Measurements from ENCODE around the gene SORBS2.

DNA sequence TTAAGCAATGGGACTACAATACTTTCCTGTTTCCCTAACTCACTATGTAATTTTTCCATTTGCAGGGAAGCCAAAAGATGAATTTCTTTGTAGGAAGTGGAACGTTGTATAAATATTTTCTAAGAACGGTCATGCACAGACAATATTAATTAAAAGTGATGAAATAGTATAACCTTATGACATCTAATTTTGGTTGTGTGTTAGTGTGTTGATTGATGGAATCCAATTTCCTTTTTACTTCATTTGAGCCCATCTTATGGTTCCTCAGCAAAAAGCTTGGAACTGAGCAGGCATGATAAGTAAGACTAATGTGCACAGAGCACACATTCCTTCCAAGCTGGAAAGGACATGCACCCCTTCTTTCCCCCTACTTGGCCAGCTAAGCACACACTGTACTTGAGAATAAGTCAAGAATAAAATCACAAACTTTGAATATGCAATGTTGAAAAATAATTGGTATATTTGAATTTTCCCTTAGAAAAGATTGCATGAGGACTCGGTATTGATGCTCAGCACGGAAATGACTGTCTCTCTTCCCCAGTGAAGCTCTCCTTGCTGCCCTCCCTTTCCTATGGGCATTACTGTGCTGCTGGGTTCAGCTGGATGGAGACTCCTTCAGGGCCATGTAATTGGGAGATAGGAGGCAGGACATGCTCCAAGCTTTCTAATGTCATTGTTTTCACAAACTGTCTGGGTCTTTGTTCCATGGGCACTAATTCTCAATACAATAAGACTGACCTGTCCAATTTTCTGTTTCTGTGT is 257.4 kb downstream of the SORBS2 start:
- TF ChIP-seq, protein P1, sequence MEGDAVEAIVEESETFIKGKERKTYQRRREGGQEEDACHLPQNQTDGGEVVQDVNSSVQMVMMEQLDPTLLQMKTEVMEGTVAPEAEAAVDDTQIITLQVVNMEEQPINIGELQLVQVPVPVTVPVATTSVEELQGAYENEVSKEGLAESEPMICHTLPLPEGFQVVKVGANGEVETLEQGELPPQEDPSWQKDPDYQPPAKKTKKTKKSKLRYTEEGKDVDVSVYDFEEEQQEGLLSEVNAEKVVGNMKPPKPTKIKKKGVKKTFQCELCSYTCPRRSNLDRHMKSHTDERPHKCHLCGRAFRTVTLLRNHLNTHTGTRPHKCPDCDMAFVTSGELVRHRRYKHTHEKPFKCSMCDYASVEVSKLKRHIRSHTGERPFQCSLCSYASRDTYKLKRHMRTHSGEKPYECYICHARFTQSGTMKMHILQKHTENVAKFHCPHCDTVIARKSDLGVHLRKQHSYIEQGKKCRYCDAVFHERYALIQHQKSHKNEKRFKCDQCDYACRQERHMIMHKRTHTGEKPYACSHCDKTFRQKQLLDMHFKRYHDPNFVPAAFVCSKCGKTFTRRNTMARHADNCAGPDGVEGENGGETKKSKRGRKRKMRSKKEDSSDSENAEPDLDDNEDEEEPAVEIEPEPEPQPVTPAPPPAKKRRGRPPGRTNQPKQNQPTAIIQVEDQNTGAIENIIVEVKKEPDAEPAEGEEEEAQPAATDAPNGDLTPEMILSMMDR (IDR thresholded peaks at IDR 0.05), result no peak
- TF ChIP-seq POLR2AphosphoS5 (IDR thresholded peaks at IDR 0.05; ENCODE audit: low read depth, low read length) (no peak), TCF7L2 (IDR thresholded peaks at IDR 0.05; ENCODE audit: low read depth, low read length) (no peak), SIN3A (IDR thresholded peaks at IDR 0.05; ENCODE audit: borderline replicate concordance, insufficient read depth, low read depth, low read length) (no peak)
- TF ChIP-seq, protein P2, sequence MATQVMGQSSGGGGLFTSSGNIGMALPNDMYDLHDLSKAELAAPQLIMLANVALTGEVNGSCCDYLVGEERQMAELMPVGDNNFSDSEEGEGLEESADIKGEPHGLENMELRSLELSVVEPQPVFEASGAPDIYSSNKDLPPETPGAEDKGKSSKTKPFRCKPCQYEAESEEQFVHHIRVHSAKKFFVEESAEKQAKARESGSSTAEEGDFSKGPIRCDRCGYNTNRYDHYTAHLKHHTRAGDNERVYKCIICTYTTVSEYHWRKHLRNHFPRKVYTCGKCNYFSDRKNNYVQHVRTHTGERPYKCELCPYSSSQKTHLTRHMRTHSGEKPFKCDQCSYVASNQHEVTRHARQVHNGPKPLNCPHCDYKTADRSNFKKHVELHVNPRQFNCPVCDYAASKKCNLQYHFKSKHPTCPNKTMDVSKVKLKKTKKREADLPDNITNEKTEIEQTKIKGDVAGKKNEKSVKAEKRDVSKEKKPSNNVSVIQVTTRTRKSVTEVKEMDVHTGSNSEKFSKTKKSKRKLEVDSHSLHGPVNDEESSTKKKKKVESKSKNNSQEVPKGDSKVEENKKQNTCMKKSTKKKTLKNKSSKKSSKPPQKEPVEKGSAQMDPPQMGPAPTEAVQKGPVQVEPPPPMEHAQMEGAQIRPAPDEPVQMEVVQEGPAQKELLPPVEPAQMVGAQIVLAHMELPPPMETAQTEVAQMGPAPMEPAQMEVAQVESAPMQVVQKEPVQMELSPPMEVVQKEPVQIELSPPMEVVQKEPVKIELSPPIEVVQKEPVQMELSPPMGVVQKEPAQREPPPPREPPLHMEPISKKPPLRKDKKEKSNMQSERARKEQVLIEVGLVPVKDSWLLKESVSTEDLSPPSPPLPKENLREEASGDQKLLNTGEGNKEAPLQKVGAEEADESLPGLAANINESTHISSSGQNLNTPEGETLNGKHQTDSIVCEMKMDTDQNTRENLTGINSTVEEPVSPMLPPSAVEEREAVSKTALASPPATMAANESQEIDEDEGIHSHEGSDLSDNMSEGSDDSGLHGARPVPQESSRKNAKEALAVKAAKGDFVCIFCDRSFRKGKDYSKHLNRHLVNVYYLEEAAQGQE (IDR thresholded peaks at IDR 0.05; ENCODE audit: insufficient read depth in 1 of 2, low read depth in 2 of 2, low read length in 1 of 2), result no peak
